Measurements from ENCODE around the gene SHTN1.

Gene SHTN1

GRCh38 chr10:116915340-116915739 is 89.6 kb downstream of the SHTN1 start:
- DNase-seq (ENCODE audit: low spot score), result no peak

DNA sequence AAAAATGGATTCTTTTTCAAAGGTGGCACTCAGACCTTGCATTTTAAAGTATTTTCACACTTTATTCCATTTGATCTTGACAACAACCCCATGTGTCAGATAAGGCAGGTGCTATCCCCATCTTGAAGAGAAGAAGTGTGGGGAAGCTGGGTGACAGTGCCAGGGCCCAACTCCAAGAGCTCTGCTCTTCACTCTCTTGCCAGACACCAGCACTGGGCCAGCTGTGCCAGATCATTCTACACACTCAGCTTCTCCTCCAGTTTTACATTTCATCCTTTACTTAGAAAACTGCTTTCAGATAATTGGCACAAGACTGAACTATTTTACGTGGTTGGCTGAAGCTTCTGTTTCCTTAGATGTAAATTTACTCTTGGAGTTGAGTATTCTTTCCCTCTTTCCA is 91.3 kb downstream of the SHTN1 start:
- no peak for DNase-seq (ENCODE audit: low spot score)

DNA sequence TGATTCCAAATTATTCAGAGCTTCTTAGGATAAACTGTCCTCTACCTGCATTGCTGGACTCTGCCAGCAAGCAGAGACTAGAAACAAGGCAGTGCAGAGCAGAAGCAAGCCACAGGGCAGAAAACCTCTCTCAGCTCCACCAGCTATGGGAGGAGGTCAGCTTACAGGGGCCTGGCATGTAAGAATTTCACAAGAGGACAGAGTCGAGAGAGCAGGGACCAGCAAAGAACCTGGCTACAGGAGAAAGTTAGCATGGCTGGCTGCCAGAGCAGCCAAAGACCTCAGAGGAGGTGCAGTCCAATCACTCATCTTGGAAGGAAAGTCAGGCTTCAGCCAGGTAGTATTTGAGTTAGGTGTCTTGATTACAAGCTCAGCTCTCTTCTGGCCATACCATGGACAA is 92.8 kb downstream of the SHTN1 start:
- no peak for DNase-seq (ENCODE audit: low spot score)

DNA sequence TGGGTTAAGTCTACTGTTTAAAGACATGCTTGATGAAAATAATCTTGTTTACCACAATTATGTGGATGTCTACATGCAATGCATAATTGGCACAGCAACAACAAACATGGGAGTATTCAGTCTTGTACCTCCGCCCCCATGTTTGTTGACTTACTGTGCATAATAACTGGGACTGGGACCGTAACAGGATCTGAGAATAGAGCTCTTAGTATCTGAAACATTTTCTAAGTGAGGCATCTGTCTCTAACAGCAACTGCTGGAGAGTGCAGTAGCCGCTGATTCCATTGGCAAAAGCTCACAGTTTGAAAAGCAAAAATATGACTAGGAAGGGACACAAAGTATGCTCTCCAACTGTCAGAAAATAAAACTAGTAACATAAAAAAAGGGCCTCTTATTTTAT is 94.1 kb downstream of the SHTN1 start:
- DNase-seq (ENCODE audit: low spot score), result no peak

- DNase-seq (ENCODE audit: low spot score), result no peak
Measured at GRCh38 chr10:116909307-116909706, 95.7 kb downstream of the SHTN1 start.

- DNase-seq (ENCODE audit: low spot score), result no peak
Measured at GRCh38 chr10:116907245-116907987, 97.6 kb downstream of the SHTN1 start.

DNA sequence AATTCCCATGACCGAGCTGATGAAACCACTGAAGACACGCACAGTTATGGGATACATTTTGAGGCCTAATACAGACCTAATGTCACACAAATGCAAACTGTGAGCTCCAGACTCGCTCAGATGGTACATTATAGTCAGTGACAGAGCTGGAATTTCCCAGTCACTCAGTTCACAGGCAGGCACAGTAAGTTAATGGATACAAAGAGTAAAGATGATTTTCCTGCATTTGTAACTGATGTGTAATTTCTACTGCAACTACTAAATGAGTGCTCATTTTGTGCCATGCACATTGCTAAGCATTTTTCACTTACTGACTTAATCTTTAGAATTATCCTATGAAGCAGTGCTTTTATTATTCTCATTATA is 99.2 kb downstream of the SHTN1 start:
- DNase-seq (ENCODE audit: low spot score), result no peak

- DNase-seq (ENCODE audit: low spot score), result no peak
Measured at GRCh38 chr10:116899626-116900025, 105.4 kb downstream of the SHTN1 start.

- no peak for DNase-seq (ENCODE audit: low spot score)
Measured at GRCh38 chr10:116893686-116894037, 111.3 kb downstream of the SHTN1 start.

DNA sequence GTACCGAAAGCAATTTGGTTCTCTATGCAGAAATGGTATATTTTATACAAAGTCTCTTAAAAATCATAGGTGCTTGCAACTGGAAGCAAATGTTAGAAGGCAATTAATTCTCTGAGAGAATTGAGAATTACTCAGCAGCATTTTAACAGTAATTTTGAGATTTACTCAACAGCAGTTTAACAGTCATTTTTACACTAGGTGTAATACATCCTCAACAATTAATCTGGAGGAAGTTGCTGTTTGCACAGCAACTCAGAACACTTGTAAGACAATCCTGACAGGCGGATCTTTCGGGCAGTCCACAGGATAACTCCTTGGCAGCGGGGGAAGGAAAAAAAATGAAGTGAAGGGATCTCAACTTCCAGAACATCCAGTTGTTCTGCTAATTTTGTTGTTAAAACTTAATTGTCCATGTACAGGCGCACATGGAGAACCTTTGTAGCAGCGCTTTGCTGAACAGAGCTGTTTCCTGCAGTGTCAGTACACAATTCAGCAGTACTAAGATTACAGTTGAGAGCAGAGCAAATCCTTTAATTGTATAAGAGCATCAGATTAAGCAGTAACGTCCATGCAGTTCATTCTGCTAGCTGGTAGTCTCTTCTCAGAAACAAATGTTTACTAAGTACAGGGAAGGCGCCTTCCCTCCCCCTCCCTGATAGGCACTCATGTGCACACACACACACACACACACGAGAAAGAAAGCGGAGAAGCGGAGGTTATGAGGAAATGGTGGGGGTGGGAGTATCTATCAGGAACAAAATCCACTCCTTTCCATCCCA is 111.9 kb downstream of the SHTN1 start:
- DNase-seq (ENCODE audit: low spot score), result no peak

DNA sequence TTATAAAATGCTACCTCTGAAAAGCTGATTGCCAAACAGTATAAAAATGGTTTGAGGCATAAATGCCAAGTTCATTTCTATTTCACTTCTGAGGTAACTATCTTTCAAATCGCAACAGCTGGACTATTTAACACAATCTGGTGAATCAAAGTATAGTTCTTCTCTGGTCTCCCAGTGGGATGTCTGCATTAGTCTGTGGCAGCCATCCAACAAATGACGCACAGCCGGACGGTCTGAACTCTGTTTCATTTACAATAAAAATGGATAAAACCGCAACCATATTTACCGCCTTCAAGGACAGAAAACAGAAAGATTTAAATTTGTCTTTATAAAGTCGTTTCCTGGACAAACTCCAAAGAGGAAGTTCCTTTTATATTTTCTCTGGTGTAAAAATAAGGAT is 113.8 kb downstream of the SHTN1 start:
- peak; percentile 82 for DNase-seq (ENCODE audit: low spot score)

GRCh38 chr10:116889066-116889465 is 115.9 kb downstream of the SHTN1 start:
- no peak for DNase-seq (ENCODE audit: low spot score)

GRCh38 chr10:116888380-116889055 is 116.5 kb downstream of the SHTN1 start:
- DNase-seq (ENCODE audit: low spot score), result peak; percentile 32

DNA sequence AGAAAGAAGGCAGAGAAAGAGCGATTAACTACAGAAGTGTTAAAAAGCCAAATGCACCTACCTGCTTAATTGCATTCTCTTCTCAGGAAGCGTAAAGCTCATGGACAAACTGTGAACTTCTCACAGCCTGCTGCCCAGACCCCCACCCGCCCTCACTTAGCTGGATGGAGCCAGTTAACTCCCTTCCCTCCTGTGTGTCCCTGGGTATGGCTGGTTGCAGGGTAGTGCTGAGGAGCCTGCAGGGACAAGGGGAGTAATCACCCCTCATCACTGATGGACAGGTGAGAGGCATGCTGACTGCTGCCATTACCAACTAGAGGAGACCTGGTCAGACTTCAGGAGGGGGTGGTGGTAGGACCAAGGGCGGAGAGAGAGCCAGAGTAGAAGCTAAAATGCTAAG is 118.2 kb downstream of the SHTN1 start:
- DNase-seq (ENCODE audit: low spot score), result no peak

- DNase-seq (ENCODE audit: low spot score), result no peak
Measured at GRCh38 chr10:116882639-116883038, 122.3 kb downstream of the SHTN1 start.

DNA sequence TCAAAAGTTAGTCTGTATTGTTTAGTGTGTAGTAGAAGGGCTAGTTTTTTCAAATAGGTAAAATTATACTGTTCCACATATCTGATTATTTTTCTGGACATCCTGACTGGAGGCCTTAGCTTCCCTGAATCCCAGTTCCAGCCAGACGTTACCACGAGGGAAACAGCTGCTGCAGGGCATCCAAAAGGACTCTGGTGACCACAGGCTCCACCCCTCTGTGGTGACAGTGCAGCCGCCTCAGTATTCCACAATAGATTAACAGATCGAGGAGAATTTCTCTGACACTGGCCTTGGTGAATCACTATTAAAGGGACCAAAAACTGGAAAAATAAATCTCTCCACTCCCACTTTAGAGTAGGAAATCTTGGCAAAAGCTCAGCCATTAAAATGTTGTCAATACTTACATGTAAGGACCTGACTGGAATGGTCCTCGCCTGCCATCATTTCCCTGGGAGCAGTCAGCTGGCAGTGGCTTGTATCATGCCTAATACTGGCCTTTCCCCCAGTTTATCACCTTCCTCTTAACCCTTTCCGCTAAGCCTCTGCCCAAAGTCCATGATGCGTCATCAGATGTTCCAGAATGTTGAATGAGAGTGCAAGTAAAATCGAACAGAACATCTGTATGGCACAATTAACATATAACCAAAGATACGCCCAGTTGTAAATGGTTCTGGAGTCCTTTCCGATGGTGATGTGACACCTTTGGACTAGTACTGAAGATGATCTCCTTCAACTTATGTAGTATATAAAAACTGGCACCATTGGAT is 124.1 kb downstream of the SHTN1 start:
- DNase-seq (ENCODE audit: low spot score), result no peak

- DNase-seq (ENCODE audit: low spot score), result no peak
Measured at GRCh38 chr10:116879817-116880216, 125.2 kb downstream of the SHTN1 start.

DNA sequence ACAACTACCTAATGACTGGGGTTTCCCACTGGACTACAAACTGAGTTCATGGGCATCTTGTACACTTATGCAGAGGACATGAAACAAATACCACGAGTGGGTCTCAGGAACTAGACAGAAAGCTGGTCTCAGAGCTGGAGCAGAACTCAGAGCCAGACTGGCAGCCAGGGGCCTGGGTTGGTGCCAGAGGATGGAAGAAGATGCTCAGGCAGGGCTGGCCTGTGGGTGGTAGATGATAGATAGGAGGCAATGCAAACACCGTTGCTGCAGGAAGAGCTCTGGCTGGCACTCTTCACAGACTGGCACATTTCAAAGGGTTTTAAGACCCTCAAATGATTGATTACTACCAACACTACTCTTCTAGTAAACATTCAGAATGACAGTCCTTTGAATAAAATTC is 126.9 kb downstream of the SHTN1 start:
- no peak for DNase-seq (ENCODE audit: low spot score)

DNA sequence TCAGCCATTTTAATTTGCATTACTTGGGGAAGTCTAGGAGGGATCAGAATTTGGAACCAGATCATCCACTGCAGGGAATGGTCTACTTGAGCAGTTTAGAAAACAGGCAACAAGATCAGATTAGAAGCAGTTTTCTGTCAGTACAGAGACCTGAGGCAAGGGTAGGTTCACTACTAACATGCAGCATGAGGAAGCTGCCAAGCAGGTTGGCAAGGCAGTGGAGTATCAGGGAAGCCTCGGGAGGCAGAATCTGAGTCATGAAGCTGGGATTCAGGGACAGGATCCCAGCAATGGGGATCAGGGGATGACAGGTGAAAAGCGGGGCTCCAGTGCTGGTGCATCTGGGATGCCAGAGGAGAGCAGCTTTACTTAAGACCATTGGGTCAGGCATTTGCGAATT is 127.6 kb downstream of the SHTN1 start:
- no peak for DNase-seq (ENCODE audit: low spot score)

DNA sequence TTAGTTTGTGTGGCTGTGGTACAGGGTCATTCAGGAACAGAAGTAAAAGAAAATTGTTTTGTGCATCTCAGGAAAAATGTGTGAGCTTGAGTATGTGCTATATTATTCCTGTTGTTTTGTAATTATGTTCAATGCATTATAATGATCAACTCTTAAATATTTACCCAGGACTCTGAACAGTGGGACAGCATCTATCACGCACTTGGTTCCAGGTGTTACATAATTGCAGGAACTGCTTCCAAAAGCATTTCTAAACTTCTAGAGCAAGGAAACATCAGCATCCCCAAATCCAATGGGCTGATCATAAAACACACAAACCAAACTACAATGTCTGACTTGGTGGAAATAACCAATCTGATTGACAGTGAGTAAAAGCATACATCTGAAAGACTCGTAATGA is 129.1 kb downstream of the SHTN1 start:
- DNase-seq (ENCODE audit: low spot score), result no peak

DNA sequence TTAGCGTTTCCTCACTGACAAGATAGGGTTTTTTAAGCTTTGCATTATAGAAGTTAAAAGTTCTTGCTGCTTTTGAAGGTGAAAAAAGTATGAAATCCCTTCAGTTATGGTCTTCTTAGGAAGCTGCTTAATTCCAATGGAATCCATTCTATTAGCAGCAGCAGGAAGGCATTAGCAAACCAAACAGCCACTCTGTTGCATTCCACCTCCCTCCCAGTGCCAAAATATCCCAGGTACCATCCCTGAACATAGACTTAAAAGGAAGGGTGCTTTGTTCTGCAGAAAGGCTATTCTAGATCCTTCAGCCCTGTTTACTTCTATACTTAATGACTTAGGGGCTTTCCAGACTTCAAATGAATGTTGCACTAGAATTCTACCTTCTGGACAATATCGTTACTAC is 131.9 kb downstream of the SHTN1 start:
- no peak for DNase-seq (ENCODE audit: low spot score)

GRCh38 chr10:116870949-116871348 is 134.0 kb downstream of the SHTN1 start:
- DNase-seq (ENCODE audit: low spot score), result no peak

- DNase-seq (ENCODE audit: low spot score), result no peak
Measured at GRCh38 chr10:116868722-116869121, 136.3 kb downstream of the SHTN1 start.

Measured in COLO829 (cell line).